ENCODE measurements around the gene FOXA1. TPM values are rescaled to one million over a fixed set of nuclear protein-coding genes. Genes with fewer than 3 reads are reported as not detected.

FOXA1 gene
- total and polyA plus RNA-seq, 2 of the 8 experiments (the other 6 are each of a cell fraction or from before 2014, with no cell fraction given) = 0.08 to 0.20 TPM

- TF ChIP-seq KDM4A (IDR thresholded peaks at IDR 0.05; ENCODE audit: low read depth, low read length, severe bottlenecking) (no peak), CHD2 (IDR thresholded peaks at IDR 0.05; ENCODE audit: low read length) (no peak), SIRT6 (IDR thresholded peaks at IDR 0.05; ENCODE audit: low read length) (no peak), EZH2 (IDR thresholded peaks at IDR 0.05; ENCODE audit: low read depth, low read length, severe bottlenecking) (no peak), ZNF274 (IDR thresholded peaks at IDR 0.05; ENCODE audit: borderline replicate concordance, extremely low read depth, low read length) (no peak), PHF8 (conservative IDR thresholded peaks at IDR 0.05; ENCODE audit: low read depth, low read length) (no peak), POLR2A (IDR thresholded peaks at IDR 0.05; ENCODE audit: control extremely low read depth in 1 of 2, low read depth in 2 of 2, low read length in 2 of 2) (no peak)
Measured at GRCh38 chr14:37579274-37579673, 15.8 kb downstream of the FOXA1 start (continued).
